ENCODE data around the gene FCHO2.
"Not testable (repeated sequence)": the region's sequence is repeated elsewhere in the genome, so short reads cannot be mapped to it uniquely, and the experiment has no call there.

Gene FCHO2

GRCh38 chr5:73008831-73009230 is 53.0 kb downstream of the FCHO2 start:
- no peak overlapping the region for H3K9ac ChIP-seq (ENCODE audit: low read length)
- no peaks in the 10 kb centered on the region for H3K27me3 ChIP-seq (ENCODE audit: low read depth, low read length)
- H3K9me3 ChIP-seq (ENCODE audit: insufficient read depth, low read length) = no peaks in the 10 kb centered on the region
- TF ChIP-seq CTCF (IDR thresholded peaks at IDR 0.05; ENCODE audit: low read depth, low read length) (no peak), EZH2phosphoT487 (IDR thresholded peaks at IDR 0.05; ENCODE audit: low read depth) (no peak)
- H2AFZ ChIP-seq (ENCODE audit: low read depth, low read length) = no peak overlapping the region
- no peaks in the 10 kb centered on the region for H3K36me3 ChIP-seq (replicated peaks; ENCODE audit: low read depth, low read length)
- H4K20me1 ChIP-seq (ENCODE audit: insufficient read depth, low read length) = no peaks in the 10 kb centered on the region
- H3K4me3 ChIP-seq (ENCODE audit: low read length) = no peak overlapping the region
- H3K27ac ChIP-seq (ENCODE audit: low read length) = no peak overlapping the region
- no peaks in the 10 kb centered on the region for H3K79me2 ChIP-seq (ENCODE audit: low read length)
- 0 out of 2 replicates have a peak, but pooled peaks cover 3% of the 10 kb centered on the region for H3K4me1 ChIP-seq (ENCODE audit: low read length)
- no peak overlapping the region for H3K4me2 ChIP-seq (ENCODE audit: low read length)

DNA sequence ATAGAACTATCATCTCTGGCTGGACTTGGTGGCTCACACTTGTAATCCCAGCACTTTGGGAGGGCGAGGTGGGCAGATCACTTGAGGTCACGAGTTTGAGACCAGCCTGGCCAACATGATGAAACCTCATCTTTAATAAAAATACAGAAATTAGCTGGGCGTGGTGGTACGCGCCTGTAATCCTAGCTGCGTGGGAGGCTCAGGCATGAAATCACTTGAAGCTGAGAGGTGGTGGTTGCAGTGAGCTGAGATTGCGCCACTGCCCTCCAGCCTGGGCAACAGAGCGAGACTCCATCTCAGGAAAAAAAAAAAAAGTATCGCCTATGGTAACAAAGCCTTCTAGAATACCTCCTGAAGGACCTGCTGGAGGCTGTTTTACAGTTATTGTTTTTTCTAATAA is 55.8 kb downstream of the FCHO2 start:
- not testable (repeated sequence) for H4K20me1 ChIP-seq (ENCODE audit: insufficient read depth, low read length); H3K9ac ChIP-seq (ENCODE audit: low read length); H3K9me3 ChIP-seq (ENCODE audit: insufficient read depth, low read length); H3K4me2 ChIP-seq (ENCODE audit: low read length); H2AFZ ChIP-seq (ENCODE audit: low read depth, low read length); H3K27ac ChIP-seq (ENCODE audit: low read length); H3K4me3 ChIP-seq (ENCODE audit: low read length); H3K4me1 ChIP-seq (ENCODE audit: low read length); H3K27me3 ChIP-seq (ENCODE audit: low read depth, low read length); H3K79me2 ChIP-seq (ENCODE audit: low read length); H3K36me3 ChIP-seq (replicated peaks; ENCODE audit: low read depth, low read length)

DNA sequence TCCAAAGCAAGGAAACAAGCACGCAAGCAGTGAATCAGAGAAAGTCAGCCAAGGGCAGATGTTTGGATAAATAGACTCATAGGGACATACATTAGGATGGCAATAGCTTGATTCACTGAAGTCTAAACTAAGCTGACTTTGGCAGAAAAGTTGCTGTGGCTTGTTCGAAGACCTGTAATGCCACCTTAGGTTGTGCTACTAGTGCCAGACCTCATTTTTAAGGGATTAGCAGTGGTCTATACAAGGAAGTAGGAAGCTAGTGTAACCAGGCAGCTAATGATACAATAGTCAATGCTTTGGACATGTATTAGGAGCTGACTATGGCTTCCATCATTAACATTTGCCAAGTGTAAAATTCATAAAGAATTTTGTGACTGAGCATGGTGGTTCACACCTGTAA is 63.1 kb downstream of the FCHO2 start:
- Histone ChIP-seq H3K79me2 (ENCODE audit: low read length) (no peaks in the 10 kb centered on the region), H3K4me3 (ENCODE audit: low read length) (no peak overlapping the region), H2AFZ (ENCODE audit: low read depth, low read length) (no peak overlapping the region), H4K20me1 (ENCODE audit: insufficient read depth, low read length) (no peaks in the 10 kb centered on the region), H3K27me3 (ENCODE audit: low read depth, low read length) (no peaks in the 10 kb centered on the region), H3K36me3 (replicated peaks; ENCODE audit: low read depth, low read length) (no peaks in the 10 kb centered on the region), H3K9ac (ENCODE audit: low read length) (no peak overlapping the region), H3K27ac (ENCODE audit: low read length) (no peak overlapping the region), H3K4me2 (ENCODE audit: low read length) (no peak overlapping the region), H3K4me1 (ENCODE audit: low read length) (no peaks in the 10 kb centered on the region), H3K9me3 (ENCODE audit: insufficient read depth, low read length) (no peaks in the 10 kb centered on the region)
- no peak for TF ChIP-seq CTCF (IDR thresholded peaks at IDR 0.05; ENCODE audit: low read depth, low read length)
- no peak for TF ChIP-seq EZH2phosphoT487 (IDR thresholded peaks at IDR 0.05; ENCODE audit: low read depth)

GRCh38 chr5:73019766-73020165 is 63.9 kb downstream of the FCHO2 start:
- no peaks in the 10 kb centered on the region for H3K27me3 ChIP-seq (ENCODE audit: low read depth, low read length)
- H3K36me3 ChIP-seq (replicated peaks; ENCODE audit: low read depth, low read length) = no peaks in the 10 kb centered on the region

More at GRCh38 chr5:73019766-73020165, 63.9 kb downstream of the FCHO2 start:
- Histone ChIP-seq H3K79me2 (ENCODE audit: low read length) (no peaks in the 10 kb centered on the region), H2AFZ (ENCODE audit: low read depth, low read length) (no peak overlapping the region), H3K27ac (ENCODE audit: low read length) (no peak overlapping the region), H3K4me2 (ENCODE audit: low read length) (no peak overlapping the region), H3K9ac (ENCODE audit: low read length) (no peak overlapping the region), H3K9me3 (ENCODE audit: insufficient read depth, low read length) (no peaks in the 10 kb centered on the region), H3K4me3 (ENCODE audit: low read length) (no peak overlapping the region), H4K20me1 (ENCODE audit: insufficient read depth, low read length) (no peaks in the 10 kb centered on the region), H3K4me1 (ENCODE audit: low read length) (no peaks in the 10 kb centered on the region)
- no peak for TF ChIP-seq EZH2phosphoT487 (IDR thresholded peaks at IDR 0.05; ENCODE audit: low read depth)
- no peak for TF ChIP-seq CTCF (IDR thresholded peaks at IDR 0.05; ENCODE audit: low read depth, low read length)
